Thoracic aorta (tissue), 2 donors: ENCODE data around the gene CDV3. TPM values are rescaled to one million over a fixed set of nuclear protein-coding genes. Genes with fewer than 3 reads are reported as not detected.

Source experiments
- ATAC-seq: fragments of 150-250 bp; one replicate; pipeline ENCODE4 v1.8.0; 2017; ENCODE audit warnings: low read depth; ENCODE audit not compliant: insufficient number of reproducible peaks, low FRiP score
- DNase-seq: peaks from one replicate; pipeline ENCODE4 v3.0.0-alpha.2; 2020; ENCODE audit warnings: low spot score
- H3K27ac ChIP-seq, 2 donors: fragments of 200-600 bp; sonication (generic); 1 replicate in 1 of 2; 2 replicates in 1 of 2; pipeline ENCODE4 v1.5.1; 2016; ENCODE audit warnings: mild to moderate bottlenecking in 2 of 2, moderate library complexity in 2 of 2
- H3K27me3 ChIP-seq: fragments of 200-600 bp; sonication (generic); replicated peaks from 2 replicates; pipeline ENCODE4 v1.6.0; 2016; ENCODE audit warnings: mild to moderate bottlenecking; ENCODE audit not compliant: insufficient read depth
- H3K36me3 ChIP-seq: fragments of 200-600 bp; sonication (generic); one replicate; pipeline ENCODE4 v1.5.1; 2016
- H3K4me1 ChIP-seq, 2 donors: fragments of 200-600 bp; sonication (generic); 1 replicate in 1 of 2; 2 replicates in 1 of 2; pipeline versions ENCODE4 v1.5.1 to v1.6.0; 2016; ENCODE audit warnings: low read depth in 2 of 2, mild to moderate bottlenecking in 1 of 2; ENCODE audit not compliant: control insufficient read depth in 1 of 2
- H3K4me3 ChIP-seq: fragments of 200-600 bp; sonication (generic); 2 replicates; pipeline ENCODE4 v1.5.1; 2016; ENCODE audit warnings: mild to moderate bottlenecking
- H3K9me3 ChIP-seq: fragments of 200-600 bp; sonication (generic); 2 replicates; pipeline ENCODE4 v1.5.1; 2016
- total RNA-seq, 2 donors: library from RNA; depleted of rRNA; stranded (reverse); fragments of >200 nt; gene quantifications; one replicate each; pipeline versions ENCODE4 v1.1.0 to v1.2.3, GENCODE V29; 2016
- TF ChIP-seq, protein P1 (sequence below): fragments of 200-600 bp; sonication (generic); IDR thresholded peaks from one replicate; pipeline ENCODE4 v1.5.1; 2019; ENCODE audit warnings: antibody characterized with exemption

The CDV3 gene
- total RNA-seq, 2 donors from 2014 or later, result 86.5 to 190 TPM

DNA sequence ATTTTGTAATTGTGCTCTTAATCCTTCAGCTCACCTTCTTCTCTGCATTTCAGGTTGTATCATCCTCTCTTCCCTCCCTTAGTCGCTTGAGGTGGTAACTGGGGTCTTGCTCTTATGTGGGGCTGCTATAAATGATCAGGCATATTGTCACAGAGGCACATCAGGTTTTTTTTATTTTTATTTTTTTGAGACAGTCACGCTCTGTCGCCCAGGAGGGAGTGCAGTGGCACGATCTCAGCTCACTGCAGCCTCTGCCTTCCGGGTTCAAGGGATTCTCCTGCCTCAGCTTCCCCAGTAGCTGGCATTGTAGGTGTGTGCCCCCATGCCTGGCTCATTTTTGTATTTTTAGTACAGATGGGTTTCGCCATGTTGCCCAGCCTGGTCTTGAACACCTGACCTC lies 9.9 kb downstream of the CDV3 start:
- ATAC-seq, result no peak
- no peaks in the 10 kb centered on the region for H3K9me3 ChIP-seq
- H3K36me3 ChIP-seq, result peaks cover 61% of the 10 kb centered on the region
- TF ChIP-seq, protein P1, sequence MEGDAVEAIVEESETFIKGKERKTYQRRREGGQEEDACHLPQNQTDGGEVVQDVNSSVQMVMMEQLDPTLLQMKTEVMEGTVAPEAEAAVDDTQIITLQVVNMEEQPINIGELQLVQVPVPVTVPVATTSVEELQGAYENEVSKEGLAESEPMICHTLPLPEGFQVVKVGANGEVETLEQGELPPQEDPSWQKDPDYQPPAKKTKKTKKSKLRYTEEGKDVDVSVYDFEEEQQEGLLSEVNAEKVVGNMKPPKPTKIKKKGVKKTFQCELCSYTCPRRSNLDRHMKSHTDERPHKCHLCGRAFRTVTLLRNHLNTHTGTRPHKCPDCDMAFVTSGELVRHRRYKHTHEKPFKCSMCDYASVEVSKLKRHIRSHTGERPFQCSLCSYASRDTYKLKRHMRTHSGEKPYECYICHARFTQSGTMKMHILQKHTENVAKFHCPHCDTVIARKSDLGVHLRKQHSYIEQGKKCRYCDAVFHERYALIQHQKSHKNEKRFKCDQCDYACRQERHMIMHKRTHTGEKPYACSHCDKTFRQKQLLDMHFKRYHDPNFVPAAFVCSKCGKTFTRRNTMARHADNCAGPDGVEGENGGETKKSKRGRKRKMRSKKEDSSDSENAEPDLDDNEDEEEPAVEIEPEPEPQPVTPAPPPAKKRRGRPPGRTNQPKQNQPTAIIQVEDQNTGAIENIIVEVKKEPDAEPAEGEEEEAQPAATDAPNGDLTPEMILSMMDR, result no peak
- H3K4me3 ChIP-seq, result no peak overlapping the region
- H3K4me1 ChIP-seq, result peaks cover 12 to 25% of the 10 kb centered on the region in 2 donors
- no peak for DNase-seq
- H3K27me3 ChIP-seq, result no peaks in the 10 kb centered on the region
- H3K27ac ChIP-seq, result no peak overlapping the region

DNA sequence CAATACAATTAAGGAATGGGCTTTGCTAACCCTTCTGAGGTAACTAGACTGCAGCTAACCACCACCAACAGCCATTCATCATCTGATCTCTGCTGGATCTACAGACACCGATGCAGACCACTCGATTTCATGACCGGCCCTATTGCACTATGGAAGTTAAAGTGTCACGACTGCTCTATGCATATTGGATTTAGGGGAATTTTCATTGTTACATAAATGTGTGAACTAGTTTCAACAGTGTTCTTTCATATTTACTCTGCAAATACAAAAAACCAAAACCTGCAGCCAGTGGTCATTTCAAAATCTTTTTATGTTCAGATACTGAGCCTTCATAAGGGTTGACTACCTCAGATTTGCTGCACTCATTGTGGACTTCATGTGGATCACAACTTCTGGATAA lies 14.5 kb downstream of the CDV3 start:
- Histone ChIP-seq H3K4me3 (no peak overlapping the region), H3K27me3 (no peaks in the 10 kb centered on the region), H3K36me3 (peaks cover 41% of the 10 kb centered on the region), H3K4me1 (peaks cover 0 to 3% of the 10 kb centered on the region in 2 donors), H3K27ac (no peak overlapping the region), H3K9me3 (no peaks in the 10 kb centered on the region)
- TF ChIP-seq, protein P1, result no peak
- no peak for DNase-seq
- ATAC-seq, result no peak

DNA sequence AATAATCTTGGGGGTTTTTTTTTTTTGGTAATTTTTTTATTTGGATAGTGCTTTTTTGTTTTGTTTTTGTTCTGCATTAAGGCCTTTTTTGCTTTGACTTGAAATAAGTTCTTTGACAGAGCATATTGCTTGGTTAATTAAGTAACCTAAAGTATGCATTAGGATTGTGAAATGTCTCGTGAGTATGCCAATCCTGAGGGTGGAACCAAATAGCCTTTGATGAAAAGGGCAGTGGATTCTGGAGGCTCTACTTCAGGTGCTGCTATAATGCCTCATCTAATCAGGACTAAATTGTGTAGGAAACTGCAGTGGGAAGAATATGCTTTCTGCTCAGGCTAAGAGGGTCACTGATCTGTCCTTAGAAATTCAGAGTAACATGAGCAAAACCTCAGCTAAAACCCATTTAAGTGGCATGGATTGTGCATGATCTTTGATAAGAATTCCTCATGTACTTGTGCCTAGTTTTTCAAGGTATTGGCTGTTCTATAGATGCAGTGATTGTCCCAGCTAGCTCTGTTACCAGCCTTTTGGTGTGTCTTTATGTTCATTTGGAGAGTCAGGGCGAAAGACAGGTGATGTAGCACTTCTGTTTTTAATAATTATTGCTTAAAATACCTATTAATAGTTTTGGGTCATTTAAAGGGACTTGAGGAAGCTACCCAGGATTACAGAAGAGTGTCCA lies 15.4 kb downstream of the CDV3 start:
- Histone ChIP-seq H3K4me3 (no peak overlapping the region), H3K4me1 (peaks cover 0 to 3% of the 10 kb centered on the region in 2 donors), H3K9me3 (no peaks in the 10 kb centered on the region), H3K27ac (no peak overlapping the region), H3K27me3 (no peaks in the 10 kb centered on the region), H3K36me3 (peaks cover 36% of the 10 kb centered on the region)
- ATAC-seq (no peak), DNase-seq (no peak)
- TF ChIP-seq, protein P1, result no peak

DNA sequence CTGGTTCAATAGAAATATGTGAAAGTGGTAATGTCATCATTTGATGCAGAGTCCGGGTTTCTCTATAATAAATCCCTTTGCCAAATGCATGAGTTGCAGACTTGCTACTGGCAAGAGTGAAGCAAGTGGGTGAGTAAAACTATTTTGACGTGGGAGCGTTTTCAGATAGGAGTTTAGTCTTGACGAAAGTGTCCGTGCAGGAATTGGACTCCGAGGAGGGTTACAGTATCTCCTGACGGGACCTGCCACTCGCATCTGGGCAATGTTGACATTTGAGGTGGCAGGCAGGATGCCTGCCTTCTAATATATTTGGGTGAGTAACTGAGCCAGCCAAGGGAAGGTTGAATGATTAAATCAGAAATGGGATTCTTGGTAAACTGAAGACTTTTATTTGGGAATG lies 16.0 kb downstream of the CDV3 start:
- H3K4me3 ChIP-seq, result no peak overlapping the region
- H3K4me1 ChIP-seq, result peaks cover 0 to 3% of the 10 kb centered on the region in 2 donors
- ATAC-seq (no peak), DNase-seq (no peak)
- TF ChIP-seq, protein P1, result no peak
- peaks cover 30% of the 10 kb centered on the region for H3K36me3 ChIP-seq
- H3K9me3 ChIP-seq, result no peaks in the 10 kb centered on the region
- H3K27me3 ChIP-seq, result no peaks in the 10 kb centered on the region
- H3K27ac ChIP-seq, result no peak overlapping the region

DNA sequence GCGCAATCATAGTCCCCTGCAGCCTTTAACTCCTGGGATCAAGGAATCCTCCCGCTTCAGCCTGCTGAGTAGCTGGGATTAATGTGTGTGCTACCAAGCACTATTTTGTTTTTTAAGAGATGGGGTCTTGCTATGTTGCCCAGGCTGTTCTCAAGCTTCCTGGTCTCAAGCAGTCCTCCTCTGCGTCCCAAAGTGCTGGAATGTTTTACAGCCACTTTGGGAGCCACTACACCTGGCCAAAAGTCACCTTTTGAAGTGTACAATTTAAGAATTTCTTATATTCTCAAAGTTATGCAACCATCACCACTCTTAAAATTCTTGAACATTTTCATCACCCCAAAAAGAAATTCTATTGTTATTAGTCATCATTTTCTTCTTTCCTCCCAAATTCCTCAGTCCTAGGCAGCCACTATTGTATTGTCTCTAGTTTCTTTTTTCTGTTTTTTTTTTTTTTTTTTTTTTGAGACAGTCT lies 17.8 kb downstream of the CDV3 start:
- peaks cover 14% of the 10 kb centered on the region for H3K36me3 ChIP-seq
- no peak overlapping the region for H3K27ac ChIP-seq
- no peaks in the 10 kb centered on the region for H3K27me3 ChIP-seq
- H3K9me3 ChIP-seq, result no peaks in the 10 kb centered on the region
- no peak for DNase-seq
- TF ChIP-seq, protein P1, result no peak
- H3K4me3 ChIP-seq, result no peak overlapping the region
- no peak for ATAC-seq
- H3K4me1 ChIP-seq, result peaks cover 0 to 3% of the 10 kb centered on the region in 2 donors
